Epithelial cell of esophagus (primary cell): ENCODE data around the gene AUTS2.

Experiments
- DNase-seq: peaks from one replicate; pipeline ENCODE4 v3.0.0; 2010; ENCODE audit warnings: low read depth
- H3K4me3 ChIP-seq: 2 replicates; pipeline ENCODE4 v1.5.1; 2011; ENCODE audit warnings: mild to moderate bottlenecking, low read length, control low read depth
- CTCF ChIP-seq: IDR thresholded peaks from 2 replicates; pipeline ENCODE4 v1.5.1; 2011; ENCODE audit warnings: low read depth, mild to moderate bottlenecking, low read length, control low read depth, inconsistent platforms; ENCODE audit not compliant: insufficient read depth; ENCODE audit errors: missing control alignments

The AUTS2 gene

GRCh38 chr7:70208236-70209063, 610.2 kb downstream of the AUTS2 start:
- DNase-seq = peak; percentile 24
- no peak overlapping the region for H3K4me3 ChIP-seq
- no peak for TF ChIP-seq CTCF

GRCh38 chr7:70210200-70210935, 612.1 kb downstream of the AUTS2 start:
- no peak for DNase-seq
- H3K4me3 ChIP-seq = no peak overlapping the region
- no peak for TF ChIP-seq CTCF

GRCh38 chr7:70210936-70211310, 612.6 kb downstream of the AUTS2 start:
- DNase-seq = no peak
- no peak for TF ChIP-seq CTCF
- H3K4me3 ChIP-seq = no peak overlapping the region

GRCh38 chr7:70212281-70212680, 614.0 kb downstream of the AUTS2 start:
- no peak overlapping the region for H3K4me3 ChIP-seq
- no peak for DNase-seq
- no peak for TF ChIP-seq CTCF

- DNase-seq = no peak
- H3K4me3 ChIP-seq = no peak overlapping the region
- no peak for TF ChIP-seq CTCF
These were observed 615.8 kb downstream of the AUTS2 start for GRCh38 chr7:70214071-70214470.

GRCh38 chr7:70215491-70215890, 617.2 kb downstream of the AUTS2 start:
- H3K4me3 ChIP-seq = no peak overlapping the region
- DNase-seq = peak; percentile 74
- no peak for TF ChIP-seq CTCF
